Measurements from ENCODE around the gene ASAH2.
A peak's percentile ranks its signal among the peaks of the same experiment; 100 is the strongest.
"Not testable (repeated sequence)": the region's sequence is repeated elsewhere in the genome, so short reads cannot be mapped to it uniquely, and the experiment has no call there.

The ASAH2 gene

GRCh38 chr10:50251394-50251793 is at the start of gene ASAH2:
Gene ASAH2, minus strand, starts transcription at chr10:50251516. Its CDS starts 2,906 bp downstream, at chr10:50248610.
- no peak for DNase-seq
- intact Hi-C loops (cut with DNase I), result no loop called here

- intact Hi-C loops (cut with DNase I), result no loop called here
- no peak for DNase-seq
Observed at GRCh38 chr10:50299948-50300669, 48.8 kb upstream of the ASAH2 start.

- intact Hi-C loops (cut with DNase I), result no loop called here
- no peak for DNase-seq
Observed at GRCh38 chr10:50295367-50295766, 44.1 kb upstream of the ASAH2 start.

- intact Hi-C loops (cut with DNase I), result loop anchor here (5.0 kb wide), 1 partner anchor 333 kb away; no protein-coding TSS in a partner anchor
- DNase-seq, result no peak
Observed at GRCh38 chr10:50294582-50294981, 43.3 kb upstream of the ASAH2 start.

GRCh38 chr10:50293513-50294313 is 42.4 kb upstream of the ASAH2 start:
- no peak for DNase-seq
- intact Hi-C loops (cut with DNase I), result loop anchor here (5.0 kb wide), 1 partner anchor 334 kb away; no protein-coding TSS in a partner anchor

GRCh38 chr10:50291261-50291850 is 40.0 kb upstream of the ASAH2 start:
- intact Hi-C loops (cut with DNase I), result loop anchor here (5.0 kb wide), 1 partner anchor 336 kb away; no protein-coding TSS in a partner anchor
- DNase-seq, result no peak

- intact Hi-C loops (cut with DNase I), result no loop called here
- DNase-seq, result no peak
Observed at GRCh38 chr10:50289196-50289595, 37.9 kb upstream of the ASAH2 start.

- intact Hi-C loops (cut with DNase I), result no loop called here
- DNase-seq, result no peak
Observed at GRCh38 chr10:50286996-50287803, 35.9 kb upstream of the ASAH2 start.

GRCh38 chr10:50286517-50286916 is 35.2 kb upstream of the ASAH2 start:
- DNase-seq, result no peak
- intact Hi-C loops (cut with DNase I), result no loop called here

- no peak for DNase-seq
- intact Hi-C loops (cut with DNase I), result no loop called here
Observed at GRCh38 chr10:50281967-50282522, 30.7 kb upstream of the ASAH2 start.

GRCh38 chr10:50281210-50281966 is 30.1 kb upstream of the ASAH2 start:
- intact Hi-C loops (cut with DNase I), result no loop called here
- no peak for DNase-seq

- no peak for DNase-seq
- intact Hi-C loops (cut with DNase I), result no loop called here
Observed at GRCh38 chr10:50280049-50280841, 28.9 kb upstream of the ASAH2 start.

- intact Hi-C loops (cut with DNase I), result no loop called here
- no peak for DNase-seq
Observed at GRCh38 chr10:50279489-50279888, 28.2 kb upstream of the ASAH2 start.

GRCh38 chr10:50275650-50276235 is 24.4 kb upstream of the ASAH2 start:
- intact Hi-C loops (cut with DNase I), result no loop called here
- peak in 5 of 10 donors; percentile 41 to 83 (median 59) for DNase-seq

GRCh38 chr10:50272531-50272930 is 21.2 kb upstream of the ASAH2 start:
- no peak for DNase-seq
- intact Hi-C loops (cut with DNase I), result no loop called here

- intact Hi-C loops (cut with DNase I), result no loop called here
- DNase-seq, result no peak
Observed at GRCh38 chr10:50271564-50272250, 20.4 kb upstream of the ASAH2 start.

- intact Hi-C loops (cut with DNase I); DNase-seq: not testable (repeated sequence)
Observed at GRCh38 chr10:50267877-50268276, 16.6 kb upstream of the ASAH2 start.

- intact Hi-C loops (cut with DNase I); DNase-seq: not testable (repeated sequence)
Observed at GRCh38 chr10:50262625-50263024, 11.3 kb upstream of the ASAH2 start.
